Measurements from ENCODE around the gene HES5. TPM values are rescaled to one million over a fixed set of nuclear protein-coding genes. Genes with fewer than 3 reads are reported as not detected.

The HES5 gene
- polyA plus RNA-seq, 3 donors = not detected

GRCh38 chr1:2489615-2490014 lies 40.4 kb downstream of the HES5 start:
- Mint-ChIP-seq H3K27ac (peak overlapping the region in 1 of 7 donors; percentile 59), H3K4me1 (no peaks in the 10 kb centered on the region), H3K36me3 (no peaks in the 10 kb centered on the region), H3K9me3 (peaks cover 13 to 20% (median 16%) of the 10 kb centered on the region in 7 donors), H3K27me3 (ENCODE audit: low read depth in 3 of 3) (peaks cover 1 to 8% (median 4%) of the 10 kb centered on the region in 3 donors), H3K4me3 (no peak overlapping the region)
- DNase-seq = no peak
- Histone ChIP-seq H3K9me3 (replicated peaks in 1 of 2; ENCODE audit: control insufficient read depth in 1 of 2, insufficient read depth in 1 of 2, low read length in 2 of 2) (peaks cover 11 to 22% of the 10 kb centered on the region in 2 donors), H2AFZ (ENCODE audit: insufficient read depth, low read depth, low read length, poor library complexity, severe bottlenecking) (no peak overlapping the region), H3K79me2 (ENCODE audit: insufficient read depth, low read length) (no peaks in the 10 kb centered on the region), H3K4me3 (replicated peaks in 1 of 3; ENCODE audit: low read depth in 2 of 3, low read length in 3 of 3) (no peak overlapping the region), H3K36me3 (replicated peaks in 1 of 2; ENCODE audit: control insufficient read depth in 1 of 2, insufficient read depth in 2 of 2, low read length in 2 of 2) (no peaks in the 10 kb centered on the region), H3K27ac (ENCODE audit: low read depth in 1 of 2, low read length in 2 of 2) (no peak overlapping the region), H3K9ac (ENCODE audit: insufficient read depth, low read length, poor library complexity, severe bottlenecking) (no peak overlapping the region), H3K4me1 (ENCODE audit: control insufficient read depth in 1 of 2, insufficient read depth in 2 of 2, low read length in 2 of 2) (no peaks in the 10 kb centered on the region), H3K27me3 (ENCODE audit: control insufficient read depth in 2 of 2, insufficient read depth in 2 of 2, low read length in 2 of 2) (no peaks in the 10 kb centered on the region), H4K20me1 (ENCODE audit: insufficient read depth, low read length) (no peaks in the 10 kb centered on the region), H3K4me2 (replicated peaks; ENCODE audit: extremely low read depth, low read length, poor library complexity, severe bottlenecking) (no peak overlapping the region)
- 96% methylated on average over 4 of the region's 14 CpGs for WGBS (ENCODE audit: insufficient coverage)
- TF ChIP-seq, protein P1, sequence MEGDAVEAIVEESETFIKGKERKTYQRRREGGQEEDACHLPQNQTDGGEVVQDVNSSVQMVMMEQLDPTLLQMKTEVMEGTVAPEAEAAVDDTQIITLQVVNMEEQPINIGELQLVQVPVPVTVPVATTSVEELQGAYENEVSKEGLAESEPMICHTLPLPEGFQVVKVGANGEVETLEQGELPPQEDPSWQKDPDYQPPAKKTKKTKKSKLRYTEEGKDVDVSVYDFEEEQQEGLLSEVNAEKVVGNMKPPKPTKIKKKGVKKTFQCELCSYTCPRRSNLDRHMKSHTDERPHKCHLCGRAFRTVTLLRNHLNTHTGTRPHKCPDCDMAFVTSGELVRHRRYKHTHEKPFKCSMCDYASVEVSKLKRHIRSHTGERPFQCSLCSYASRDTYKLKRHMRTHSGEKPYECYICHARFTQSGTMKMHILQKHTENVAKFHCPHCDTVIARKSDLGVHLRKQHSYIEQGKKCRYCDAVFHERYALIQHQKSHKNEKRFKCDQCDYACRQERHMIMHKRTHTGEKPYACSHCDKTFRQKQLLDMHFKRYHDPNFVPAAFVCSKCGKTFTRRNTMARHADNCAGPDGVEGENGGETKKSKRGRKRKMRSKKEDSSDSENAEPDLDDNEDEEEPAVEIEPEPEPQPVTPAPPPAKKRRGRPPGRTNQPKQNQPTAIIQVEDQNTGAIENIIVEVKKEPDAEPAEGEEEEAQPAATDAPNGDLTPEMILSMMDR (IDR thresholded peaks at IDR 0.05) = no peak
- intact Hi-C loops (cut with micrococcal nuclease) = no loop called here

GRCh38 chr1:2488688-2489087 lies 41.4 kb downstream of the HES5 start:
- Histone ChIP-seq H3K79me2 (ENCODE audit: insufficient read depth, low read length) (no peaks in the 10 kb centered on the region), H3K4me1 (ENCODE audit: control insufficient read depth in 1 of 2, insufficient read depth in 2 of 2, low read length in 2 of 2) (no peaks in the 10 kb centered on the region), H3K4me3 (replicated peaks in 1 of 3; ENCODE audit: low read depth in 2 of 3, low read length in 3 of 3) (no peak overlapping the region), H2AFZ (ENCODE audit: insufficient read depth, low read depth, low read length, poor library complexity, severe bottlenecking) (no peak overlapping the region), H3K36me3 (replicated peaks in 1 of 2; ENCODE audit: control insufficient read depth in 1 of 2, insufficient read depth in 2 of 2, low read length in 2 of 2) (no peaks in the 10 kb centered on the region), H3K9me3 (replicated peaks in 1 of 2; ENCODE audit: control insufficient read depth in 1 of 2, insufficient read depth in 1 of 2, low read length in 2 of 2) (peaks cover 11 to 22% of the 10 kb centered on the region in 2 donors), H4K20me1 (ENCODE audit: insufficient read depth, low read length) (no peaks in the 10 kb centered on the region), H3K9ac (ENCODE audit: insufficient read depth, low read length, poor library complexity, severe bottlenecking) (no peak overlapping the region), H3K4me2 (replicated peaks; ENCODE audit: extremely low read depth, low read length, poor library complexity, severe bottlenecking) (no peak overlapping the region), H3K27me3 (ENCODE audit: control insufficient read depth in 2 of 2, insufficient read depth in 2 of 2, low read length in 2 of 2) (no peaks in the 10 kb centered on the region), H3K27ac (ENCODE audit: low read depth in 1 of 2, low read length in 2 of 2) (no peak overlapping the region)
- no peak overlapping the region for H3K4me3 Mint-ChIP-seq
- intact Hi-C loops (cut with micrococcal nuclease) = no loop called here
- H3K9me3 Mint-ChIP-seq = peaks cover 13 to 20% (median 16%) of the 10 kb centered on the region in 7 donors
- H3K4me1 Mint-ChIP-seq = no peaks in the 10 kb centered on the region
- no peak for DNase-seq
- H3K36me3 Mint-ChIP-seq = no peaks in the 10 kb centered on the region
- TF ChIP-seq, protein P1 (IDR thresholded peaks at IDR 0.05) = no peak
- no peak overlapping the region for H3K27ac Mint-ChIP-seq
- no CpG with 5 or more reads among the region's 2 CpGs for WGBS (ENCODE audit: insufficient coverage)
- H3K27me3 Mint-ChIP-seq (ENCODE audit: low read depth in 3 of 3) = peaks cover 1 to 12% (median 4%) of the 10 kb centered on the region in 3 donors
